ENCODE measurements around the gene TGFB2. TPM values are rescaled to one million over a fixed set of nuclear protein-coding genes. Genes with fewer than 3 reads are reported as not detected.

The TGFB2 gene
- total and polyA plus RNA-seq, 2 donors (not counting 3 experiments of a cell fraction or from before 2014, with no cell fraction given), result 21.2 to 43.5 TPM

- H3K9me1 ChIP-seq (replicated peaks; ENCODE audit: control insufficient read depth, extremely low read depth, insufficient read depth, low read length), result no peaks in the 10 kb centered on the region
- dilution Hi-C loops (cut with MboI; ENCODE audit: extremely low pct_ligation_motif_present, low sequenced_read_pairs), result no loop called here
- H4K20me1 ChIP-seq (replicated peaks; ENCODE audit: control insufficient read depth, extremely low read depth, insufficient read depth, low read length), result no peaks in the 10 kb centered on the region
- no peak overlapping the region for H3K27ac ChIP-seq (ENCODE audit: insufficient read depth, low read depth, low read length)
- peaks cover 20% of the 10 kb centered on the region for H3K4me1 ChIP-seq (ENCODE audit: control insufficient read depth, extremely low read depth, insufficient read depth, low read length)
- H3K4me3 ChIP-seq (replicated peaks in 1 of 3; ENCODE audit: insufficient read depth in 1 of 3, low read depth in 1 of 3, low read length in 3 of 3), result no peak overlapping the region
- no peaks in the 10 kb centered on the region for H3K9me3 ChIP-seq (replicated peaks; ENCODE audit: control insufficient read depth, insufficient read depth, low read length)
- no peaks in the 10 kb centered on the region for H3K36me3 ChIP-seq (ENCODE audit: control insufficient read depth in 2 of 2, extremely low read depth in 1 of 2, insufficient read depth in 2 of 2, low read length in 2 of 2)
- no peak overlapping the region for H2AFZ ChIP-seq (ENCODE audit: low read depth, low read length)
- H3K27me3 ChIP-seq (ENCODE audit: control insufficient read depth in 2 of 2, insufficient read depth in 2 of 2, low read length in 2 of 2), result no peaks in the 10 kb centered on the region
- DNase-seq (ENCODE audit: low read depth, low spot score), result no peak
- no peak for FAIRE-seq
- intact Hi-C loops (cut with micrococcal nuclease), result loop anchor here (10.0 kb wide), 1 partner anchor 869 kb away; no protein-coding TSS in a partner anchor
- ChIA-PET POLR2A (no interaction called here), CTCF (interaction anchor here (0.8 to 1.2 kb wide), 2 partner anchors 14 to 16 kb away, joined by 3 to 5 read pairs; no protein-coding TSS in a partner anchor)
- no peak overlapping the region for H3K4me2 ChIP-seq (ENCODE audit: insufficient read depth, low read length)
- TF ChIP-seq POLR2A (IDR thresholded peaks at IDR 0.05; ENCODE audit: low read depth, low read length), result no peak
- no peak for TF ChIP-seq GATA2 (IDR thresholded peaks at IDR 0.05; ENCODE audit: insufficient read depth, insufficient read length, low read depth, low read length)
- TF ChIP-seq JUN (IDR thresholded peaks at IDR 0.05; ENCODE audit: borderline replicate concordance, insufficient read depth, insufficient read length, low read depth), result no peak
- no peak for TF ChIP-seq MYC (IDR thresholded peaks at IDR 0.05; ENCODE audit: low read depth, low read length)
- no peak for TF ChIP-seq EZH2 (IDR thresholded peaks at IDR 0.05; ENCODE audit: borderline replicate concordance, low read depth, low read length, severe bottlenecking)
- TF ChIP-seq POLR2AphosphoS5 (IDR thresholded peaks at IDR 0.05; ENCODE audit: insufficient read depth, low read depth, low read length), result no peak
- no peak for TF ChIP-seq FOS (IDR thresholded peaks at IDR 0.05; ENCODE audit: borderline replicate concordance, insufficient read depth, low read length)
- TF ChIP-seq CTCF (IDR thresholded peaks at IDR 0.05; ENCODE audit: extremely low read depth in 1 of 2, insufficient read depth in 1 of 2, low read depth in 1 of 2, low read length in 2 of 2), result no peak
- TF ChIP-seq MAX (IDR thresholded peaks at IDR 0.05; ENCODE audit: insufficient read depth, insufficient read length), result no peak
- BruUV-seq (replicated peaks), result no TSS peak
- H3K79me2 ChIP-seq (ENCODE audit: control insufficient read depth, insufficient read depth, low read length), result peaks cover 9% of the 10 kb centered on the region
- no peak overlapping the region for H3K9ac ChIP-seq (replicated peaks; ENCODE audit: extremely low read depth, insufficient read depth, low read length)
Observed at GRCh38 chr1:218315638-218316037, 29.5 kb upstream of the TGFB2 start.
